HFFc6 (cell line): Measurements from ENCODE around the gene SWAP70. TPM values are rescaled to one million over a fixed set of nuclear protein-coding genes. Genes with fewer than 3 reads are reported as not detected.

Experiments used
- DNase-seq: peaks from one replicate; pipeline ENCODE4 v3.0.0-alpha.2; 2018
- H3K27ac Mint-ChIP-seq: 2 replicates; pipeline ENCODE4 v1.8.0; 2020; ENCODE audit warnings: mild to moderate bottlenecking, mixed read lengths
- H3K27me3 Mint-ChIP-seq: 2 replicates; pipeline ENCODE4 v1.8.0; 2021; ENCODE audit warnings: mild to moderate bottlenecking, moderate library complexity, mixed read lengths; ENCODE audit not compliant: insufficient read depth
- H3K36me3 Mint-ChIP-seq: 2 replicates; pipeline ENCODE4 v1.8.0; 2021; ENCODE audit warnings: low read depth, mixed read lengths
- H3K4me1 Mint-ChIP-seq: 2 replicates; pipeline ENCODE4 v1.8.0; 2020; ENCODE audit warnings: low read depth, mixed read lengths
- H3K4me3 Mint-ChIP-seq: 2 replicates; pipeline ENCODE4 v1.8.0; 2020; ENCODE audit warnings: mild to moderate bottlenecking, moderate library complexity, mixed read lengths
- H3K9me3 Mint-ChIP-seq: 2 replicates; pipeline ENCODE4 v1.8.0; 2020; ENCODE audit warnings: mild to moderate bottlenecking, mixed read lengths
- CTCF ChIP-seq: fragments of 200-600 bp; sonication (generic); IDR thresholded peaks from 2 replicates; pipeline ENCODE4 v1.5.0; 2021; ENCODE audit warnings: antibody characterized with exemption, mild to moderate bottlenecking
- total RNA-seq, 6 experiments: library from RNA; stranded (reverse); fragmentation: NEBNext Ultra II Directional; extraction: Animal tissue kit (Norgen Biotek cat#: 25700); gene quantifications; 2 replicates in 1 of 6; 3 replicates in 5 of 6; pipeline ENCODE4 v1.2.3, GENCODE V29; 2021

The SWAP70 gene
- total RNA-seq, 6 experiments from 2014 or later: 32.0 to 44.6 (median 37.0) TPM

GRCh38 chr11:9660886-9661285, 3.0 kb upstream of the SWAP70 start:
- Mint-ChIP-seq H3K4me3 (no peak overlapping the region), H3K36me3 (peaks cover 19% of the 10 kb centered on the region), H3K27ac (no peak overlapping the region), H3K27me3 (no peaks in the 10 kb centered on the region; the same call in 1 of the 2 replicates), H3K9me3 (peaks cover 17% of the 10 kb centered on the region), H3K4me1 (peaks cover 39% of the 10 kb centered on the region)
- no peak for DNase-seq
- TF ChIP-seq CTCF: no peak

- peaks cover 29% of the 10 kb centered on the region for H3K36me3 Mint-ChIP-seq
Observed at GRCh38 chr11:9662273-9662672, 1.6 kb upstream of the SWAP70 start.

GRCh38 chr11:9664276-9665171, 647 bp downstream of the SWAP70 start:
- DNase-seq: peak; percentile 11
- Mint-ChIP-seq H3K27me3 (no peaks in the 10 kb centered on the region; the same call in 1 of the 2 replicates), H3K4me3 (peak overlapping the region; percentile 98), H3K4me1 (peaks cover 58% of the 10 kb centered on the region), H3K27ac (peak overlapping the region; percentile 92), H3K36me3 (peaks cover 38% of the 10 kb centered on the region), H3K9me3 (peaks cover 20% of the 10 kb centered on the region)
- no peak for TF ChIP-seq CTCF

More at GRCh38 chr11:9662273-9662672, 1.6 kb upstream of the SWAP70 start:
- Mint-ChIP-seq H3K27ac (peak overlapping the region; percentile 61), H3K9me3 (peaks cover 20% of the 10 kb centered on the region), H3K27me3 (no peaks in the 10 kb centered on the region; the same call in 1 of the 2 replicates), H3K4me3 (no peak overlapping the region), H3K4me1 (peaks cover 45% of the 10 kb centered on the region)
- no peak for TF ChIP-seq CTCF
- DNase-seq: no peak

GRCh38 chr11:9665749-9666148, 1.9 kb downstream of the SWAP70 start:
- H3K27ac Mint-ChIP-seq: no peak overlapping the region

GRCh38 chr11:9669954-9670353, 6.1 kb downstream of the SWAP70 start:
- Mint-ChIP-seq H3K27ac (no peak overlapping the region), H3K4me3 (no peak overlapping the region), H3K9me3 (peaks cover 17% of the 10 kb centered on the region), H3K36me3 (peaks cover 42% of the 10 kb centered on the region), H3K27me3 (no peaks in the 10 kb centered on the region; the same call in 1 of the 2 replicates), H3K4me1 (peaks cover 38% of the 10 kb centered on the region)
- DNase-seq: no peak
- TF ChIP-seq CTCF: no peak

More at GRCh38 chr11:9665749-9666148, 1.9 kb downstream of the SWAP70 start:
- peaks cover 53% of the 10 kb centered on the region for H3K4me1 Mint-ChIP-seq
- peaks cover 20% of the 10 kb centered on the region for H3K9me3 Mint-ChIP-seq
- no peaks in the 10 kb centered on the region; the same call in 1 of the 2 replicates for H3K27me3 Mint-ChIP-seq
- no peak for DNase-seq
- TF ChIP-seq CTCF: no peak
- H3K36me3 Mint-ChIP-seq: peaks cover 38% of the 10 kb centered on the region
- H3K4me3 Mint-ChIP-seq: peak overlapping the region; percentile 98
